Karpas-422 (cell line): Measurements from ENCODE around the gene SLC25A26. TPM values are rescaled to one million over a fixed set of nuclear protein-coding genes. Genes with fewer than 3 reads are reported as not detected.
A peak's percentile ranks its signal among the peaks of the same experiment; 100 is the strongest.
"Not testable (repeated sequence)": the region's sequence is repeated elsewhere in the genome, so short reads cannot be mapped to it uniquely, and the experiment has no call there.

ENCODE experiments used
- DNase-seq: peaks from one replicate; pipeline ENCODE4 v3.0.0-alpha.2; 2015
- H2AFZ ChIP-seq: fragments of 200-600 bp; sonication (generic); 2 replicates; pipeline ENCODE4 v1.6.1; 2014; ENCODE audit warnings: antibody characterized with exemption, low read length, mixed read lengths
- H3K27ac ChIP-seq: fragments of 200-600 bp; sonication (generic); 2 replicates; pipeline ENCODE4 v1.5.1; 2014; ENCODE audit warnings: mild to moderate bottlenecking, low read length, moderate library complexity
- H3K27me3 ChIP-seq: fragments of 200-600 bp; sonication (generic); 2 replicates; pipeline ENCODE4 v1.6.1; 2014; ENCODE audit warnings: low read length, mixed read lengths
- H3K36me3 ChIP-seq: fragments of 200-600 bp; sonication (generic); 2 replicates; pipeline ENCODE4 v1.6.1; 2014; ENCODE audit warnings: low read length, mixed read lengths; ENCODE audit not compliant: insufficient read depth
- H3K4me1 ChIP-seq: fragments of 200-600 bp; sonication (generic); 2 replicates; pipeline ENCODE4 v1.6.1; 2014; ENCODE audit warnings: mild to moderate bottlenecking, low read length, mixed read lengths
- H3K4me2 ChIP-seq: fragments of 200-600 bp; sonication (generic); 2 replicates; pipeline ENCODE4 v1.6.1; 2014; ENCODE audit warnings: low read length, low read depth, mild to moderate bottlenecking; ENCODE audit not compliant: poor library complexity, severe bottlenecking
- H3K4me3 ChIP-seq: fragments of 200-600 bp; sonication (generic); 2 replicates; pipeline ENCODE4 v1.5.1; 2014; ENCODE audit warnings: mild to moderate bottlenecking, antibody characterized with exemption, low read length, mixed read lengths
- H3K79me2 ChIP-seq: fragments of 200-600 bp; sonication (generic); 2 replicates; pipeline ENCODE4 v1.6.1; 2014; ENCODE audit warnings: mild to moderate bottlenecking, low read length, mixed read lengths
- H3K9ac ChIP-seq: fragments of 200-600 bp; sonication (generic); 2 replicates; pipeline ENCODE4 v1.6.0; 2014; ENCODE audit warnings: low read length
- H3K9me2 ChIP-seq: fragments of 200-600 bp; sonication (generic), shearing (Covaris generic); replicated peaks from 2 replicates; pipeline ENCODE4 v1.6.0; 2014; ENCODE audit warnings: mild to moderate bottlenecking, low read length, moderate library complexity; ENCODE audit not compliant: insufficient read depth
- H3K9me3 ChIP-seq: fragments of 300-700, 200-600 bp; sonication (generic); 2 replicates; pipeline ENCODE4 v1.6.1; 2014; ENCODE audit warnings: low read length, mixed read lengths
- H4K20me1 ChIP-seq: fragments of 200-600 bp; sonication (generic); 2 replicates; pipeline ENCODE4 v1.6.1; 2014; ENCODE audit warnings: mild to moderate bottlenecking, antibody characterized with exemption, low read length, low read depth; ENCODE audit not compliant: insufficient read depth
- total RNA-seq: library from RNA; depleted of rRNA; stranded (reverse); fragments of >200 nt; shearing (Covaris generic); gene quantifications from 2 replicates; pipeline ENCODE4 v1.2.3, GENCODE V29; 2014; ENCODE audit warnings: low replicate concordance

Gene SLC25A26
- total RNA-seq, 1 experiment from 2014 or later, result 23.2 TPM

DNA sequence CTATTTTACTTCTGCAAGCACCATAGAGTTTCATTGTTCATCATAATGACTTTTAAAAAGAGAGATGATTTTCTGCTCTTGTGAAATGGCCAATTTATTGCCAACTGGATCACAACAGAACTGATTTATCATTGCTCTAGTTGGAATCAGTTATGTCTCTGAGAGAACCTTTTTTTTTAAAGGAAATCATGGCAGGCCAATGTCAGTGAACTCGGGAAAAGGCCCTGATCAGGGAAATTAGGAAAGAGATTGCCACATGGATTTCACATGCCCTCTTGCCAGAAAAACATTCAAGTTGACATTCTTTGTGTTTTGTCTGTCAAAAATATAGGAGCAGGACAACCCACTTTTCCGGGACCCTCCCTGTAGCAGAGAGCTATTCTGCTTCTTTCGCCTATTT is 12.6 kb upstream of the SLC25A26 start:
- H3K4me2 ChIP-seq, result no peak overlapping the region
- H2AFZ ChIP-seq, result no peak overlapping the region
- H3K4me3 ChIP-seq, result no peak overlapping the region
- H3K36me3 ChIP-seq, result no peaks in the 10 kb centered on the region
- H3K27me3 ChIP-seq, result no peaks in the 10 kb centered on the region
- no peaks in the 10 kb centered on the region for H3K79me2 ChIP-seq
- no peaks in the 10 kb centered on the region for H3K4me1 ChIP-seq
- H3K9ac ChIP-seq, result no peak overlapping the region
- H4K20me1 ChIP-seq, result no peaks in the 10 kb centered on the region
- no peaks in the 10 kb centered on the region for H3K9me3 ChIP-seq
- no peaks in the 10 kb centered on the region for H3K9me2 ChIP-seq
- no peak for DNase-seq
- H3K27ac ChIP-seq, result no peak overlapping the region

GRCh38 chr3:66210687-66211295 is 10.0 kb upstream of the SLC25A26 start:
- Histone ChIP-seq H4K20me1 (no peaks in the 10 kb centered on the region), H3K9ac (no peak overlapping the region), H3K79me2 (no peaks in the 10 kb centered on the region), H3K9me3 (no peaks in the 10 kb centered on the region), H3K36me3 (no peaks in the 10 kb centered on the region), H3K9me2 (no peaks in the 10 kb centered on the region), H2AFZ (no peak overlapping the region), H3K4me3 (no peak overlapping the region), H3K4me2 (no peak overlapping the region), H3K27ac (no peak overlapping the region), H3K27me3 (no peaks in the 10 kb centered on the region), H3K4me1 (no peaks in the 10 kb centered on the region)
- no peak for DNase-seq

DNA sequence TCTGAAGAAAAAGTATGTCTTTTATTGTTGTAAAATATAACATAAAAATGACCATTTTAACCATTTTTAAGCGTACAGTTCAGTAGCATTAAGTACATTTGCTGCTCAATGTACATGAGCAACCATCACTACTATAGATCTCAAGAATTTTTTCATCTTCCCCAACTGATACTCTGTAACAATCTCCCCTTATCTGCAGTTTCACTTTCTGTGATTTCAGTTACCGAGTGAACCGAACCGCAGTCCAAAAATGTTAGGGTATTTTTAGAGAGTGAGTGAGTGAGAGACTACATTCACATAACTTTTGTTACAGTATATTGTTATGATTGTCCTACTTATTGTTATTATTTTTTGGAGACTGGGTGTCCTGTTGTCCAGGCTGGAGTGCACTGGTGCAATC is 9.0 kb upstream of the SLC25A26 start:
- DNase-seq, result peak; percentile 16
- Histone ChIP-seq H3K79me2 (no peaks in the 10 kb centered on the region), H3K4me1 (no peaks in the 10 kb centered on the region), H4K20me1 (no peaks in the 10 kb centered on the region), H3K4me2 (no peak overlapping the region), H2AFZ (no peak overlapping the region), H3K4me3 (no peak overlapping the region), H3K9ac (no peak overlapping the region), H3K9me3 (no peaks in the 10 kb centered on the region), H3K27ac (no peak overlapping the region), H3K36me3 (no peaks in the 10 kb centered on the region), H3K9me2 (no peaks in the 10 kb centered on the region), H3K27me3 (no peaks in the 10 kb centered on the region)

DNA sequence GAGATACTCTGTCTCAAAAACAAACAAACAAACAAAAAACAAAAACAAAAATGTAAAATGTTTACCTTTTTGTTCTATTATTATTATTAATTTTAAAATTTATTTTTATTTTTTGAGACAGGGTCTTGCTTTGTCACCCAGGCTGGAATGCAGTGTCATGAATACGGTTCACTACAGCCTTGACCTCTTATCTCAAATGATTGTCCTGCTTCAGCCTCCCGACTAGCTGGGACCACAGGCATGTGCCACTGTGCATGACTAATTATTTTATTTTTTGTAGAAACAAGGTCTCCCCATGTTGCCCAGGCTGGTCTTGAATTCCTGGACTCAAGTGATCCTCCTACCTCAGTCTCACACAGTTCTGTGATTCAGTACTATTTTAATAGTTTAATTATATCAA is 5.7 kb upstream of the SLC25A26 start:
- Histone ChIP-seq H3K9ac (no peak overlapping the region), H3K9me3 (no peaks in the 10 kb centered on the region), H3K79me2 (no peaks in the 10 kb centered on the region), H3K4me3 (no peak overlapping the region), H3K27ac (no peak overlapping the region), H2AFZ (no peak overlapping the region), H3K4me2 (no peak overlapping the region), H3K27me3 (no peaks in the 10 kb centered on the region), H3K9me2 (no peaks in the 10 kb centered on the region), H4K20me1 (no peaks in the 10 kb centered on the region), H3K4me1 (peaks cover 5% of the 10 kb centered on the region), H3K36me3 (no peaks in the 10 kb centered on the region)
- no peak for DNase-seq

- H3K27ac ChIP-seq, result no peak overlapping the region; the same call in 1 of the 2 replicates
- no peaks in the 10 kb centered on the region for H3K9me2 ChIP-seq
- peak overlapping the region; percentile 76 for H3K4me3 ChIP-seq
- H3K27me3 ChIP-seq, result no peaks in the 10 kb centered on the region
- H4K20me1 ChIP-seq, result no peaks in the 10 kb centered on the region
- H3K79me2 ChIP-seq, result peaks cover 33% of the 10 kb centered on the region
- H2AFZ ChIP-seq, result peak overlapping the region; percentile 82
- H3K9ac ChIP-seq, result peak overlapping the region; percentile 76
- peak; percentile 49 for DNase-seq
- peak overlapping the region; percentile 97 for H3K4me2 ChIP-seq
- H3K9me3 ChIP-seq, result no peaks in the 10 kb centered on the region
- H3K36me3 ChIP-seq, result peaks cover 5% of the 10 kb centered on the region; the same call in 1 of the 2 replicates
- H3K4me1 ChIP-seq, result peaks cover 16% of the 10 kb centered on the region
Observed at GRCh38 chr3:66220066-66220465, 735 bp upstream of the SLC25A26 start.

- no peak for DNase-seq
- Histone ChIP-seq H3K27ac (no peak overlapping the region), H3K9ac (no peak overlapping the region), H3K27me3 (no peaks in the 10 kb centered on the region), H3K9me2 (no peaks in the 10 kb centered on the region), H3K4me3 (no peak overlapping the region), H4K20me1 (no peaks in the 10 kb centered on the region), H3K4me1 (peaks cover 32% of the 10 kb centered on the region), H3K79me2 (peaks cover 59% of the 10 kb centered on the region), H3K4me2 (no peak overlapping the region), H2AFZ (no peak overlapping the region), H3K9me3 (no peaks in the 10 kb centered on the region), H3K36me3 (peaks cover 5% of the 10 kb centered on the region; the same call in 1 of the 2 replicates)
Observed at GRCh38 chr3:66224220-66224619, 3.4 kb downstream of the SLC25A26 start.

- Histone ChIP-seq H3K4me1 (peaks cover 25% of the 10 kb centered on the region), H3K79me2 (peaks cover 74% of the 10 kb centered on the region)
- H4K20me1 ChIP-seq, H3K27me3 ChIP-seq, H3K4me2 ChIP-seq, H3K36me3 ChIP-seq, H3K9me3 ChIP-seq, H3K9me2 ChIP-seq, H2AFZ ChIP-seq, DNase-seq, H3K9ac ChIP-seq, H3K4me3 ChIP-seq, H3K27ac ChIP-seq: not testable (repeated sequence)
Observed at GRCh38 chr3:66226093-66226492, 5.3 kb downstream of the SLC25A26 start.

GRCh38 chr3:66227051-66227450 is 6.2 kb downstream of the SLC25A26 start:
- H4K20me1 ChIP-seq, result no peaks in the 10 kb centered on the region
- H3K79me2 ChIP-seq, result peaks cover 71% of the 10 kb centered on the region
- no peak overlapping the region for H3K4me3 ChIP-seq
- H2AFZ ChIP-seq, result no peak overlapping the region
- no peaks in the 10 kb centered on the region for H3K27me3 ChIP-seq
- no peaks in the 10 kb centered on the region for H3K9me3 ChIP-seq
- H3K4me1 ChIP-seq, result peaks cover 17% of the 10 kb centered on the region
- DNase-seq, result no peak
- H3K27ac ChIP-seq, result no peak overlapping the region
- H3K9me2 ChIP-seq, result no peaks in the 10 kb centered on the region
- H3K9ac ChIP-seq, result no peak overlapping the region
- H3K36me3 ChIP-seq, result peaks cover 5% of the 10 kb centered on the region; the same call in 1 of the 2 replicates
- H3K4me2 ChIP-seq, result no peak overlapping the region
